ENCODE data around the gene CD300A. TPM values are rescaled to one million over a fixed set of nuclear protein-coding genes. Genes with fewer than 3 reads are reported as not detected.

CD300A gene
- total and polyA plus RNA-seq, 2 donors (not counting 1 experiment from before 2014, with no cell fraction given): 2.4 to 5.7 TPM

DNA sequence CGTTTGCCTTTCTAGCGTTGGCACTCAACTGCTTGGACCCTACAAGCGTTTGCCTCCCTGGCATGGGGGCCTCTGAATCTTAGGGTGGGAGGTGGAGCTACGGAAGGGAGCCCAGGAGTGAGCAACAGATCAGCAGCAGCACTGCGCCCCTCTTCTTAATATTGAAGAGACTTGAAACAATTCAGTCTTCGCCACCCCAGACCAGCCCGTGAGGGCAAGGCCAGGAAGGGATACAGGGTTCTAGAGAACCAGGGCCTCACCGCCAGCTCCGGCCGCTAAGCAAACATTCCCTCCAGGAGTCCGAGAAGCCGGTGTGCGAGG lies 36.1 kb upstream of the CD300A start:
- H3K4me3 Mint-ChIP-seq: peak overlapping the region; percentile 57
- Histone ChIP-seq H3K9ac (ENCODE audit: low read length) (no peak overlapping the region), H3K36me3 (replicated peaks in 1 of 2; ENCODE audit: control extremely low read depth in 1 of 2, control insufficient read depth in 1 of 2, extremely low read depth in 1 of 2, insufficient read depth in 2 of 2, low read length in 1 of 2) (no peaks in the 10 kb centered on the region), H3K27me3 (replicated peaks in 1 of 4; ENCODE audit: control extremely low read depth in 1 of 4, control insufficient read depth in 3 of 4, insufficient read depth in 4 of 4, low read length in 3 of 4) (peaks cover 0 to 54% (median 24%) of the 10 kb centered on the region in 4 experiments), H3K4me1 (ENCODE audit: control insufficient read depth in 2 of 2, insufficient read depth in 2 of 2, low read length in 2 of 2) (peaks cover 27% of the 10 kb centered on the region in 2 donors), H3K79me2 (ENCODE audit: control insufficient read depth, insufficient read depth, low read length) (no peaks in the 10 kb centered on the region), H4K20me1 (ENCODE audit: control insufficient read depth, insufficient read depth, low read length, poor library complexity, severe bottlenecking) (no peaks in the 10 kb centered on the region), H3K9me3 (ENCODE audit: control extremely low read depth in 1 of 3, control insufficient read depth in 2 of 3, insufficient read depth in 1 of 3, low read length in 2 of 3) (peaks cover 0 to 25% (median 0%) of the 10 kb centered on the region in 3 donors), H2AFZ (ENCODE audit: insufficient read depth, low read depth, low read length, poor library complexity, severe bottlenecking) (no peak overlapping the region), H3K4me3 (ENCODE audit: control extremely low read depth in 1 of 5, extremely low read depth in 1 of 5, insufficient read depth in 1 of 5, low read depth in 2 of 5, low read length in 4 of 5) (no peak overlapping the region), H3K4me2 (replicated peaks; ENCODE audit: low read depth, low read length, poor library complexity, severe bottlenecking) (peak overlapping the region; percentile 84), H3K27ac (ENCODE audit: low read length in 2 of 2) (no peak overlapping the region)
- H3K9me3 Mint-ChIP-seq (ENCODE audit: insufficient read depth): no peaks in the 10 kb centered on the region
- TF ChIP-seq EZH2 (IDR thresholded peaks at IDR 0.05; ENCODE audit: borderline replicate concordance, insufficient read depth, low read depth, low read length, poor library complexity, severe bottlenecking): no peak
- TF ChIP-seq, protein P1, sequence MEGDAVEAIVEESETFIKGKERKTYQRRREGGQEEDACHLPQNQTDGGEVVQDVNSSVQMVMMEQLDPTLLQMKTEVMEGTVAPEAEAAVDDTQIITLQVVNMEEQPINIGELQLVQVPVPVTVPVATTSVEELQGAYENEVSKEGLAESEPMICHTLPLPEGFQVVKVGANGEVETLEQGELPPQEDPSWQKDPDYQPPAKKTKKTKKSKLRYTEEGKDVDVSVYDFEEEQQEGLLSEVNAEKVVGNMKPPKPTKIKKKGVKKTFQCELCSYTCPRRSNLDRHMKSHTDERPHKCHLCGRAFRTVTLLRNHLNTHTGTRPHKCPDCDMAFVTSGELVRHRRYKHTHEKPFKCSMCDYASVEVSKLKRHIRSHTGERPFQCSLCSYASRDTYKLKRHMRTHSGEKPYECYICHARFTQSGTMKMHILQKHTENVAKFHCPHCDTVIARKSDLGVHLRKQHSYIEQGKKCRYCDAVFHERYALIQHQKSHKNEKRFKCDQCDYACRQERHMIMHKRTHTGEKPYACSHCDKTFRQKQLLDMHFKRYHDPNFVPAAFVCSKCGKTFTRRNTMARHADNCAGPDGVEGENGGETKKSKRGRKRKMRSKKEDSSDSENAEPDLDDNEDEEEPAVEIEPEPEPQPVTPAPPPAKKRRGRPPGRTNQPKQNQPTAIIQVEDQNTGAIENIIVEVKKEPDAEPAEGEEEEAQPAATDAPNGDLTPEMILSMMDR (IDR thresholded peaks at IDR 0.05): no peak
- POLR2A ChIA-PET: no interaction called here
- WGBS (ENCODE audit: insufficient coverage): 7% methylated on average over 12 of the region's 13 CpGs
- ATAC-seq (ENCODE audit: low read depth) (no peak), DNase-seq (no peak)
- intact Hi-C loops (cut with micrococcal nuclease): no loop called here
- H3K4me1 Mint-ChIP-seq: peaks cover 16% of the 10 kb centered on the region
- H3K27ac Mint-ChIP-seq: peak overlapping the region; percentile 74
- peaks cover 42% of the 10 kb centered on the region for H3K27me3 Mint-ChIP-seq
- CTCF ChIA-PET: no interaction called here

DNA sequence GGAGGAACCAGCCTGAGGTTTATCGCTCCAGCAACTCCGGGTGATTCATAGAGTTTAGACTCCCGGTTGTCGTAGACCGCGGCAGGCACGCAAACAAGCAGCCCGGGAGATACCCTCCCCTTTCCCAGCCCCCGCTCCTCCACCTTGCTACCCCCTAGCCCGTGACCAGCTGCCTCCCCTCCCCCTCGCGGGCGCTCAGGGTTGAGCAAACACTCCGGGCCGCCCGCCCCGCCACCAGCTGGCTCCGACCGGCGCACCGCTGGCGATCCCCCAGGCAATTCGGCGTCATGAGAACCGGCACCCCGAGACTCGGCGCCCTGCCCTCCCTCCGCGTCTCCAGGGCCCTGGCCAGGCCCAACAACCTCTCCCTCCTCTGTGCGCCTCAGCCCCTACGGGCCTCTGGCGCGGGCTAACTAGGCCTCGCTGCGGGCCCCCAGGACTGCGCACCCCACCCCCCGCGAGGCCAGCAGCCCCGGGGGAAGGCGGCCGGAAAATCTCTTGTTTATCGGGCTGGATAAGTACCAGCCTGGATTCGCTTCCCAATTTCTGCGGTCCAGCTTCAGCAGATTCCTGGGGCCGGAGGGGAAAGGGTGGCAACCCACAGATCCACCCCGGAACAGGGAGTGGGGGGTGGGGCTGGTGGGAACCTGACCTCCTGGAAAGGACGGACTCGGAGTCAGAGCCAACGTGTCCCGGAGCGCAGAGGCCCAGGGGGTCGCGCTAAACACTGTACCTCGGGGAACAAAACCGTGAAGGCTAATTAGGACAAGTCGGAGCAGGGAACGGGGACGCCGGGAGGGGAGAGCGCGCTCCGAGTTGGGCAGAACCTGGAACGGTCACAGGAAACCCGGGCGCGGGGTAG lies 35.5 kb upstream of the CD300A start:
- H3K9me3 ChIP-seq (ENCODE audit: control extremely low read depth in 1 of 3, control insufficient read depth in 2 of 3, insufficient read depth in 1 of 3, low read length in 2 of 3): peaks cover 0 to 25% (median 0%) of the 10 kb centered on the region in 3 donors
- peaks cover 16% of the 10 kb centered on the region for H3K4me1 Mint-ChIP-seq
- POLR2A ChIA-PET: no interaction called here
- peak overlapping the region; percentile 84 for H3K4me2 ChIP-seq (replicated peaks; ENCODE audit: low read depth, low read length, poor library complexity, severe bottlenecking)
- no peaks in the 10 kb centered on the region for H4K20me1 ChIP-seq (ENCODE audit: control insufficient read depth, insufficient read depth, low read length, poor library complexity, severe bottlenecking)
- peak overlapping the region; percentile 69 for H3K4me3 Mint-ChIP-seq
- TF ChIP-seq, protein P1 (IDR thresholded peaks at IDR 0.05): no peak
- TF ChIP-seq EZH2 (IDR thresholded peaks at IDR 0.05; ENCODE audit: borderline replicate concordance, insufficient read depth, low read depth, low read length, poor library complexity, severe bottlenecking): no peak
- ATAC-seq (ENCODE audit: low read depth) (peak; percentile 59), DNase-seq (peak; percentile 46)
- H3K4me3 ChIP-seq (ENCODE audit: control extremely low read depth in 1 of 5, extremely low read depth in 1 of 5, insufficient read depth in 1 of 5, low read depth in 2 of 5, low read length in 4 of 5): peak overlapping the region in 3 of 5 experiments; percentile 33 to 36 (median 35)
- peak overlapping the region; percentile 56 for H2AFZ ChIP-seq (ENCODE audit: insufficient read depth, low read depth, low read length, poor library complexity, severe bottlenecking)
- H3K36me3 ChIP-seq (replicated peaks in 1 of 2; ENCODE audit: control extremely low read depth in 1 of 2, control insufficient read depth in 1 of 2, extremely low read depth in 1 of 2, insufficient read depth in 2 of 2, low read length in 1 of 2): no peaks in the 10 kb centered on the region
- peaks cover 0 to 54% (median 24%) of the 10 kb centered on the region in 4 experiments for H3K27me3 ChIP-seq (replicated peaks in 1 of 4; ENCODE audit: control extremely low read depth in 1 of 4, control insufficient read depth in 3 of 4, insufficient read depth in 4 of 4, low read length in 3 of 4)
- H3K4me1 ChIP-seq (ENCODE audit: control insufficient read depth in 2 of 2, insufficient read depth in 2 of 2, low read length in 2 of 2): peaks cover 27% of the 10 kb centered on the region in 2 donors
- peaks cover 46% of the 10 kb centered on the region for H3K27me3 Mint-ChIP-seq
- H3K9me3 Mint-ChIP-seq (ENCODE audit: insufficient read depth): no peaks in the 10 kb centered on the region
- peak overlapping the region; percentile 42 for H3K9ac ChIP-seq (ENCODE audit: low read length)
- no peaks in the 10 kb centered on the region for H3K79me2 ChIP-seq (ENCODE audit: control insufficient read depth, insufficient read depth, low read length)
- intact Hi-C loops (cut with micrococcal nuclease): no loop called here
- CTCF ChIA-PET: no interaction called here
- WGBS (ENCODE audit: insufficient coverage): 4% methylated on average over 67 of the region's 67 CpGs
- H3K27ac ChIP-seq (ENCODE audit: low read length in 2 of 2): no peak overlapping the region
- H3K27ac Mint-ChIP-seq: peak overlapping the region; percentile 6

Data from B cell (primary cell).